ENCODE results near the gene MYOF. TPM values are rescaled to one million over a fixed set of nuclear protein-coding genes. Genes with fewer than 3 reads are reported as not detected.

The MYOF gene, protein sequence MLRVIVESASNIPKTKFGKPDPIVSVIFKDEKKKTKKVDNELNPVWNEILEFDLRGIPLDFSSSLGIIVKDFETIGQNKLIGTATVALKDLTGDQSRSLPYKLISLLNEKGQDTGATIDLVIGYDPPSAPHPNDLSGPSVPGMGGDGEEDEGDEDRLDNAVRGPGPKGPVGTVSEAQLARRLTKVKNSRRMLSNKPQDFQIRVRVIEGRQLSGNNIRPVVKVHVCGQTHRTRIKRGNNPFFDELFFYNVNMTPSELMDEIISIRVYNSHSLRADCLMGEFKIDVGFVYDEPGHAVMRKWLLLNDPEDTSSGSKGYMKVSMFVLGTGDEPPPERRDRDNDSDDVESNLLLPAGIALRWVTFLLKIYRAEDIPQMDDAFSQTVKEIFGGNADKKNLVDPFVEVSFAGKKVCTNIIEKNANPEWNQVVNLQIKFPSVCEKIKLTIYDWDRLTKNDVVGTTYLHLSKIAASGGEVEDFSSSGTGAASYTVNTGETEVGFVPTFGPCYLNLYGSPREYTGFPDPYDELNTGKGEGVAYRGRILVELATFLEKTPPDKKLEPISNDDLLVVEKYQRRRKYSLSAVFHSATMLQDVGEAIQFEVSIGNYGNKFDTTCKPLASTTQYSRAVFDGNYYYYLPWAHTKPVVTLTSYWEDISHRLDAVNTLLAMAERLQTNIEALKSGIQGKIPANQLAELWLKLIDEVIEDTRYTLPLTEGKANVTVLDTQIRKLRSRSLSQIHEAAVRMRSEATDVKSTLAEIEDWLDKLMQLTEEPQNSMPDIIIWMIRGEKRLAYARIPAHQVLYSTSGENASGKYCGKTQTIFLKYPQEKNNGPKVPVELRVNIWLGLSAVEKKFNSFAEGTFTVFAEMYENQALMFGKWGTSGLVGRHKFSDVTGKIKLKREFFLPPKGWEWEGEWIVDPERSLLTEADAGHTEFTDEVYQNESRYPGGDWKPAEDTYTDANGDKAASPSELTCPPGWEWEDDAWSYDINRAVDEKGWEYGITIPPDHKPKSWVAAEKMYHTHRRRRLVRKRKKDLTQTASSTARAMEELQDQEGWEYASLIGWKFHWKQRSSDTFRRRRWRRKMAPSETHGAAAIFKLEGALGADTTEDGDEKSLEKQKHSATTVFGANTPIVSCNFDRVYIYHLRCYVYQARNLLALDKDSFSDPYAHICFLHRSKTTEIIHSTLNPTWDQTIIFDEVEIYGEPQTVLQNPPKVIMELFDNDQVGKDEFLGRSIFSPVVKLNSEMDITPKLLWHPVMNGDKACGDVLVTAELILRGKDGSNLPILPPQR (N-terminal part only)
- 100 to 1,000 TPM; 111 to 194 TPM for total RNA-seq
- polyA plus RNA-seq, result 10 to 100 TPM; 23.4 to 53.2 TPM
- long read RNA-seq, donor 1, partial matches to known transcripts, result 17 of 17 reads
- long read RNA-seq, donor 1, other reads (novel, unspliced or antisense), result 0 of 17 reads
- long read RNA-seq, donor 2, partial matches to known transcripts, result 5 of 6 reads
- long read RNA-seq, donor 2, other reads (novel, unspliced or antisense), result 0 of 6 reads
- long read RNA-seq, donor 3, partial matches to known transcripts, result 10 of 12 reads
- long read RNA-seq, donor 3, other reads (novel, unspliced or antisense), result 0 of 12 reads
- long read RNA-seq, donor 4, partial matches to known transcripts, result 6 of 6 reads
- long read RNA-seq, donor 4, other reads (novel, unspliced or antisense), result 0 of 6 reads
- long read RNA-seq, donor 5, partial matches to known transcripts, result 14 of 16 reads
- long read RNA-seq, donor 5, other reads (novel, unspliced or antisense), result 0 of 16 reads

DNA sequence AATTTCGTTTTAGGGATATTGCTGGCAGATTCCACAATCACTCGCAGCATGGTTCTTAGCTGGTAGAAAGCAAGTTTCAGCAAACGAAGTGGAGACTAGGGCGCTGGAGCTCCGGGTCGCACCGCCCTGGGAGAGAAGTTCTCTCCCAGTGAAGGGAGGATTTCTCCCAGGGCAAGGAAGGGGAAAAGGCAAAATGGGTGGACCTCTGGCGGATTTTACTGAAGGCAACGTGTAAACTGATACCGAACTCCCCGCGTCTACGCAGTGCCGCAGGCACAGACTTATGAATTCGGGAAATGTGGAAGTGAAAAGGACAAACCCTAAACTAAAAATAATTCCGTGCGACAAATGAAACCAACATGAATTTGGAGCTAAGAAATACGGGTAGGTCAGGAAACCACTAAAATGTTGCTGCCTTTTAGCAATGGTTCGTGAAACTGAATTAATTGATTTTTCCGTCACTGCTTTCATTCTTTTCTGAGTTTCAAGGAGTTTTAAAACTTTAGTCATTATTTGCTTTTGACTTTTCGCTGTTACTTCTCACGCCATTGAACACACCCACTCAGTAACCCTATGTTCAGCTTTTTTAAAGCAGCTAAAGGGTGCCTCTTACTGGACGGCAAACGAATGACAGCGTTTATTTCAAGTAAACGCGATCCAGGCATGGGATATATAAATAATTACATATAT, at the start of gene MYOF:
Gene MYOF (minus strand): TSS at position 190 of the 690 bp plus-strand sequence. CDS start 140 bp downstream, at position 50.
- peak within 1 kb of the TSS; percentile 38 to 85 for H3K27ac ChIP-seq (ENCODE audit: low read depth in 1 of 2, low read length in 1 of 2)
- H3K4me1 ChIP-seq (ENCODE audit: control insufficient read depth in 5 of 5, insufficient read depth in 5 of 5, low read length in 5 of 5), result peaks cover 0 to 5% (median 2%) of the 10 kb centered on the region in 5 donors
- ATAC-seq (ENCODE audit: insufficient read depth, low FRiP score) (peak; percentile 84), DNase-seq (peak; percentile 79 to 93 (median 89))
- H3K9ac ChIP-seq (ENCODE audit: insufficient read depth in 1 of 2, low read length in 2 of 2), result peak within 1 kb of the TSS; percentile 94 to 95
- H3K36me3 ChIP-seq (ENCODE audit: control insufficient read depth in 4 of 4, insufficient read depth in 4 of 4, low read length in 4 of 4), result no peaks in the 10 kb centered on the region
- no peaks in the 10 kb centered on the region for H3K27me3 ChIP-seq (ENCODE audit: control insufficient read depth in 3 of 3, insufficient read depth in 3 of 3, low read length in 2 of 3)
- WGBS, 2 donors, result 0 to 1% methylated on average over 27 of the region's 27 CpGs
- no peaks in the 10 kb centered on the region for H3K9me3 ChIP-seq (ENCODE audit: control insufficient read depth in 4 of 4, insufficient read depth in 3 of 4, low read length in 3 of 4)
- TF ChIP-seq, protein P1, sequence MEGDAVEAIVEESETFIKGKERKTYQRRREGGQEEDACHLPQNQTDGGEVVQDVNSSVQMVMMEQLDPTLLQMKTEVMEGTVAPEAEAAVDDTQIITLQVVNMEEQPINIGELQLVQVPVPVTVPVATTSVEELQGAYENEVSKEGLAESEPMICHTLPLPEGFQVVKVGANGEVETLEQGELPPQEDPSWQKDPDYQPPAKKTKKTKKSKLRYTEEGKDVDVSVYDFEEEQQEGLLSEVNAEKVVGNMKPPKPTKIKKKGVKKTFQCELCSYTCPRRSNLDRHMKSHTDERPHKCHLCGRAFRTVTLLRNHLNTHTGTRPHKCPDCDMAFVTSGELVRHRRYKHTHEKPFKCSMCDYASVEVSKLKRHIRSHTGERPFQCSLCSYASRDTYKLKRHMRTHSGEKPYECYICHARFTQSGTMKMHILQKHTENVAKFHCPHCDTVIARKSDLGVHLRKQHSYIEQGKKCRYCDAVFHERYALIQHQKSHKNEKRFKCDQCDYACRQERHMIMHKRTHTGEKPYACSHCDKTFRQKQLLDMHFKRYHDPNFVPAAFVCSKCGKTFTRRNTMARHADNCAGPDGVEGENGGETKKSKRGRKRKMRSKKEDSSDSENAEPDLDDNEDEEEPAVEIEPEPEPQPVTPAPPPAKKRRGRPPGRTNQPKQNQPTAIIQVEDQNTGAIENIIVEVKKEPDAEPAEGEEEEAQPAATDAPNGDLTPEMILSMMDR (IDR thresholded peaks at IDR 0.05; ENCODE audit: control extremely low read depth, extremely low read depth), result peak; percentile 49
- peak within 1 kb of the TSS; percentile 43 for H3K4me3 ChIP-seq

DNA sequence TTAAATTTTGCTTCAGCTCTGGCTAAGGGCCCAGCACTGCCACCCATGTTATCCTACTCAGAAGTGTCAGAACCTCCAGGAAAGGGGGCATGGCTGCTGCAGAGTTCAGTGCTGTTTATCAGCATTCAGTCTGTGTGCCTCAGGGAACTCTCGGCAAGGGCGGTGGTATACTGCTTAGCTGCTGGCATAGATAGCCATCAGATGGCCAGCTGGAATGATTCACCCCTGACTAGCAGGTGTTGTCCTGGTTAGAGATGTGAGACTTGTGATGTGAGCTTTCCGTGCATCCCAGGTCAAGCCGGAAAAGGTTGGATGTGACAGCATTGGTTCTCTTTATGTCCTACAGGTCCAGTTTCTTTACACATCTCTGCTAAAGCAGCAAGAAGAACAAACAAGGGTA, 36.4 kb upstream of the MYOF start:
- Histone ChIP-seq H3K27me3 (ENCODE audit: control insufficient read depth in 3 of 3, insufficient read depth in 3 of 3, low read length in 2 of 3) (no peaks in the 10 kb centered on the region), H3K9me3 (ENCODE audit: control insufficient read depth in 4 of 4, insufficient read depth in 3 of 4, low read length in 3 of 4) (peaks cover 0 to 3% (median 0%) of the 10 kb centered on the region in 4 donors), H3K4me1 (ENCODE audit: control insufficient read depth in 5 of 5, insufficient read depth in 5 of 5, low read length in 5 of 5) (peaks cover 0 to 2% (median 0%) of the 10 kb centered on the region in 5 donors), H3K36me3 (ENCODE audit: control insufficient read depth in 4 of 4, insufficient read depth in 4 of 4, low read length in 4 of 4) (peaks cover 0 to 16% (median 4%) of the 10 kb centered on the region in 4 donors), H3K27ac (ENCODE audit: low read depth in 1 of 2, low read length in 1 of 2) (no peak overlapping the region), H3K9ac (ENCODE audit: insufficient read depth in 1 of 2, low read length in 2 of 2) (no peak overlapping the region), H3K4me3 (no peak overlapping the region)
- DNase-seq (no peak), ATAC-seq (ENCODE audit: insufficient read depth, low FRiP score) (no peak)
- 97 to 99% methylated on average over 4 of the region's 4 CpGs for WGBS, 2 donors
- TF ChIP-seq, protein P1 (IDR thresholded peaks at IDR 0.05; ENCODE audit: control extremely low read depth, extremely low read depth), result no peak
